DOHH2 (cell line): Measurements from ENCODE around the gene GREM2.

Experiments used
- H3F3A ChIP-seq: fragments of 200-600 bp; sonication (generic), shearing (Covaris generic); 2 replicates; pipeline ENCODE4 v1.6.0; 2016; ENCODE audit warnings: antibody characterized with exemption, mild to moderate bottlenecking; ENCODE audit not compliant: control insufficient read depth, insufficient read depth
- H3K27ac ChIP-seq: fragments of 200-600 bp; sonication (generic); 2 replicates; pipeline ENCODE4 v1.5.1; 2014; ENCODE audit warnings: low read depth, mild to moderate bottlenecking, low read length, moderate library complexity
- H3K27me3 ChIP-seq: fragments of 200-600 bp; sonication (generic); 2 replicates; pipeline ENCODE4 v1.6.1; 2014; ENCODE audit warnings: mild to moderate bottlenecking, low read length, mixed read lengths; ENCODE audit not compliant: control insufficient read depth
- H3K36me3 ChIP-seq: fragments of 200-600 bp; sonication (generic); 2 replicates; pipeline ENCODE4 v1.6.1; 2014; ENCODE audit warnings: mild to moderate bottlenecking, low read length, moderate library complexity, mixed read lengths; ENCODE audit not compliant: control insufficient read depth
- H3K4me1 ChIP-seq: fragments of 200-600 bp; sonication (generic); 2 replicates; pipeline ENCODE4 v1.6.1; 2014; ENCODE audit warnings: mild to moderate bottlenecking, low read length, mixed read lengths; ENCODE audit not compliant: control insufficient read depth
- H3K4me2 ChIP-seq: fragments of 200-600 bp; sonication (generic); 2 replicates; pipeline ENCODE4 v1.6.0; 2014; ENCODE audit warnings: mild to moderate bottlenecking, low read length, moderate library complexity
- H3K4me3 ChIP-seq: fragments of 200-600 bp; sonication (generic); 2 replicates; pipeline ENCODE4 v1.5.1; 2014; ENCODE audit warnings: mild to moderate bottlenecking, low read length, mixed read lengths
- H3K79me2 ChIP-seq: fragments of 200-600 bp; sonication (generic); 2 replicates; pipeline ENCODE4 v1.6.1; 2014; ENCODE audit warnings: mild to moderate bottlenecking, low read length, mixed read lengths; ENCODE audit not compliant: control insufficient read depth
- H3K9me2 ChIP-seq: fragments of 200-600 bp; sonication (generic); replicated peaks from 2 replicates; pipeline ENCODE4 v1.6.1; 2014; ENCODE audit warnings: mild to moderate bottlenecking, low read length, mixed read lengths; ENCODE audit not compliant: control insufficient read depth
- H3K9me3 ChIP-seq: fragments of 200-600 bp; sonication (generic); 2 replicates; pipeline ENCODE4 v1.6.1; 2014; ENCODE audit warnings: antibody characterized with exemption, low read length, mixed read lengths; ENCODE audit not compliant: control insufficient read depth, insufficient read depth
- H4K20me1 ChIP-seq: fragments of 200-600 bp; sonication (generic); 2 replicates; pipeline ENCODE4 v1.6.0; 2014; ENCODE audit warnings: low read depth, mild to moderate bottlenecking, antibody characterized with exemption, low read length, moderate library complexity; ENCODE audit not compliant: control insufficient read depth, insufficient read depth
- EZH2phosphoT487 ChIP-seq: fragments of 200-600 bp; sonication (generic); IDR thresholded peaks from 2 replicates; pipeline ENCODE4 v1.6.1; 2017; ENCODE audit warnings: borderline replicate concordance, mild to moderate bottlenecking, antibody characterized with exemption, low read length, moderate library complexity, mixed read lengths
- TF ChIP-seq, protein P1 (sequence below): fragments of 200-600 bp; sonication (generic); IDR thresholded peaks from one replicate; pipeline ENCODE4 v1.5.1; 2014; ENCODE audit warnings: antibody characterized with exemption, mild to moderate bottlenecking, low read depth, low read length; ENCODE audit not compliant: poor library complexity, severe bottlenecking

The GREM2 gene

DNA sequence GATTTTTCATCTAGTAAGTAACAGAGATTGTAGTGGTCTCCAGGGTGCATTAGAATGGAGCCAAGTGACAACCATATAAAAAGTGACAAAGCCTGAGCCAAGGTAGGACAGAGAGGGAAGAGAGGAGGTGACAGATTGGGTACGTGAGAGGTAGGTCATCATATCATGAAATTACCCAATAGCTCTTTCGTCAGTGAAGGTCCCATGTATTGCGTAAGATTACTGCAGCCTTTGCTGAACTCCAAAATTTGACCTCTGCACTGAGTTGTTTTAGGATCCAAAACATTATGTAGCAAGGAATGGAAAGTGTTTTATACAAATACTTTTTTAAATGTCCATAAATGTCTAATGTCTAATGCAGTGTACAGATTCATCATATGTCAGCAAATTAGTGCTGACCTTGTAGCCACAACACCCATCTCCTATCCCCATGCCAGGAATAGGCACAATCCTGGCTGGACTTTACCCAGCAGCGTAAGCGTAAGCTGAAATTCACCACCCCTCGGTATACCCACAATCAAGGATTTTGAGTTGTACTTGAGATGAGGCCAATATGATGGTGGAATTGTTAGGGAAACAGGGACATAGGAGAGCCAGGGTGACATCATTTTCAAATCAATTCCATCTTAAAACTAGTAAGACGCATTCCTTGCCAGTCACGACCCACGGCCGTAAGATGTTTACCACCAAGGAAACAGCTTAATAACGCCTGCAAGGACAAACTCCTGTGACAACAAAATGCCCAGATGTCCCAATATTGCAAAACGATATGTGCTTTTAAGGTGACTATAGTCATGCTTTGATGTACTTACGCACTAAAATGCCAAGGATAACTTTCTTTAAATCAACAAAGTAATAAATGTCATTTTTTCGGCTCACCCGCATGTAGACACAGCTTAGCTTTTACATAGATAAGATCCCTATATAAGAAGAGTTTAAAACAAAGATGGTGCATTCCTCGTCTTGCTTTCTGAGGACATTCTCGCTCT is 38.1 kb upstream of the GREM2 start:
- H3K9me3 ChIP-seq = no peaks in the 10 kb centered on the region
- no peaks in the 10 kb centered on the region for H3F3A ChIP-seq
- no peaks in the 10 kb centered on the region for H4K20me1 ChIP-seq
- H3K36me3 ChIP-seq = no peaks in the 10 kb centered on the region
- no peak overlapping the region for H3K27ac ChIP-seq
- no peak overlapping the region for H3K4me3 ChIP-seq
- TF ChIP-seq EZH2phosphoT487 = no peak
- TF ChIP-seq, protein P1, sequence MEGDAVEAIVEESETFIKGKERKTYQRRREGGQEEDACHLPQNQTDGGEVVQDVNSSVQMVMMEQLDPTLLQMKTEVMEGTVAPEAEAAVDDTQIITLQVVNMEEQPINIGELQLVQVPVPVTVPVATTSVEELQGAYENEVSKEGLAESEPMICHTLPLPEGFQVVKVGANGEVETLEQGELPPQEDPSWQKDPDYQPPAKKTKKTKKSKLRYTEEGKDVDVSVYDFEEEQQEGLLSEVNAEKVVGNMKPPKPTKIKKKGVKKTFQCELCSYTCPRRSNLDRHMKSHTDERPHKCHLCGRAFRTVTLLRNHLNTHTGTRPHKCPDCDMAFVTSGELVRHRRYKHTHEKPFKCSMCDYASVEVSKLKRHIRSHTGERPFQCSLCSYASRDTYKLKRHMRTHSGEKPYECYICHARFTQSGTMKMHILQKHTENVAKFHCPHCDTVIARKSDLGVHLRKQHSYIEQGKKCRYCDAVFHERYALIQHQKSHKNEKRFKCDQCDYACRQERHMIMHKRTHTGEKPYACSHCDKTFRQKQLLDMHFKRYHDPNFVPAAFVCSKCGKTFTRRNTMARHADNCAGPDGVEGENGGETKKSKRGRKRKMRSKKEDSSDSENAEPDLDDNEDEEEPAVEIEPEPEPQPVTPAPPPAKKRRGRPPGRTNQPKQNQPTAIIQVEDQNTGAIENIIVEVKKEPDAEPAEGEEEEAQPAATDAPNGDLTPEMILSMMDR = no peak
- no peaks in the 10 kb centered on the region for H3K9me2 ChIP-seq
- no peaks in the 10 kb centered on the region for H3K4me1 ChIP-seq
- no peaks in the 10 kb centered on the region for H3K27me3 ChIP-seq
- no peak overlapping the region for H3K4me2 ChIP-seq
- no peaks in the 10 kb centered on the region for H3K79me2 ChIP-seq

DNA sequence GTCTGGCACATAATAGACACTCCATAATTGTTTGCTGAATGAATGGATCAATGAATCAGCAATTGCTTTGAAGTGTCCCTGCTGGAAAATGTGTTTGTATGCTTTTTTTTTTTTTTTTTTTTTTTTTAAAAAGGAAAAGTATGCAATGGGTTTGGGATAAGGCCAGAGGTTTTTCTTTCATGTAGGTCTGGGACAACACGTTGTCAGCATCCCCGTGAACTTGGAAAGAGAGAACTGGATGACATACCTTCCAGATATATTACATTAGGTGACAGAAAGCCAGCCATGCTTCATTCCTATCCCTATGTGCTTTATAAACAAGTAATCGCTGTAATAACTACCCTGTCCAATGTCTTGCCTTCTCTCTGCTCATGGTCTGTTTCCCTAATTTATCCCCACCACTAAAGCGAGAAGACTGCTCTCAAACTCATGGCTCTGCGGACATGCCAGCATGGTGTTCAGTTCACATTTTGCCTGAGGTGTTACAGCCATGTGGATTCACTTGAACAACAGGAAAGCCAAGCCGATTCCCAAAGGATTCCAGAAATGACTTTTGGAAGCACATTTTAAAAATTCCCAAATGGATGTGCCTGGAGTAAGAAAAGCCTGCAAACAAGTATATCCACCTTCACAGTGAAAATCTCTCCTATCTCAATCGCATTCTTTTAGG is 34.8 kb upstream of the GREM2 start:
- no peaks in the 10 kb centered on the region for H3K36me3 ChIP-seq
- TF ChIP-seq, protein P1 = no peak
- no peak for TF ChIP-seq EZH2phosphoT487
- H3K4me1 ChIP-seq = no peaks in the 10 kb centered on the region
- H3F3A ChIP-seq = no peaks in the 10 kb centered on the region
- no peaks in the 10 kb centered on the region for H3K79me2 ChIP-seq
- H3K4me2 ChIP-seq = no peak overlapping the region
- H3K27ac ChIP-seq = no peak overlapping the region
- no peaks in the 10 kb centered on the region for H3K9me3 ChIP-seq
- no peak overlapping the region for H3K4me3 ChIP-seq
- H3K9me2 ChIP-seq = no peaks in the 10 kb centered on the region
- no peaks in the 10 kb centered on the region for H4K20me1 ChIP-seq
- H3K27me3 ChIP-seq = no peaks in the 10 kb centered on the region

DNA sequence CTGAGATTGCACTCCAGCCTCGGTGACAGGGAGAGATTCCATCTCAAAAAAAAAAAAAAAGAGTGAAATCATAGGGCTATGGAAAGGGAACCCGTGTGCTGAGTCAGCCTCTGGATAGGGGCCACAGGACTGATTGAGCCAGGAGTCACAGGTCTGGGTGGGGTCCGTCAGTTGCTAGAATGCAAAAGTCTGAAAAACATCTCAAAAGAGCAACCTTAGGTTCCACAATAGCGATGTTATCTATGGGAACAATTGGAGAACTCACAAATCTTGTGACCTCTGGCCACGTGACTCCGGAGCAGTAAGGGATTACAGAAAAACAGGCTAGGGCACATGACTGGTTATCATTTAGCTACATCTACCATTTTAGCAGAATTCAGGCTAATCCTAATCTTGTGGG is 32.8 kb upstream of the GREM2 start:
- Histone ChIP-seq H3K27ac (no peak overlapping the region), H3K36me3 (no peaks in the 10 kb centered on the region), H3K79me2 (no peaks in the 10 kb centered on the region), H3K27me3 (no peaks in the 10 kb centered on the region), H3K4me3 (no peak overlapping the region), H3K9me3 (no peaks in the 10 kb centered on the region), H3F3A (no peaks in the 10 kb centered on the region), H3K4me1 (no peaks in the 10 kb centered on the region), H3K4me2 (no peak overlapping the region), H4K20me1 (no peaks in the 10 kb centered on the region), H3K9me2 (no peaks in the 10 kb centered on the region)
- TF ChIP-seq, protein P1 = no peak
- no peak for TF ChIP-seq EZH2phosphoT487
